Left renal cortex interstitium (tissue), 4 donors: ENCODE results near the gene NXPE3. TPM values are rescaled to one million over a fixed set of nuclear protein-coding genes. Genes with fewer than 3 reads are reported as not detected.

ENCODE experiments used
- DNase-seq, 4 donors: peaks; one replicate each; pipeline ENCODE4 v3.0.0-alpha.2; 2013; ENCODE audit warnings: low read depth in 4 of 4, low spot score in 2 of 4, missing footprints in 1 of 4
- polyA plus RNA-seq, 4 donors: library from polyadenylated mRNA; unstranded; fragments of 120-200 nt; gene quantifications; one replicate each; pipeline ENCODE4 v1.2.1, GENCODE V29; 2013; ENCODE audit not compliant: insufficient read length in 4 of 4

The NXPE3 gene
- polyA plus RNA-seq, 4 donors = 5.4 to 7.8 (median 6.6) TPM

DNA sequence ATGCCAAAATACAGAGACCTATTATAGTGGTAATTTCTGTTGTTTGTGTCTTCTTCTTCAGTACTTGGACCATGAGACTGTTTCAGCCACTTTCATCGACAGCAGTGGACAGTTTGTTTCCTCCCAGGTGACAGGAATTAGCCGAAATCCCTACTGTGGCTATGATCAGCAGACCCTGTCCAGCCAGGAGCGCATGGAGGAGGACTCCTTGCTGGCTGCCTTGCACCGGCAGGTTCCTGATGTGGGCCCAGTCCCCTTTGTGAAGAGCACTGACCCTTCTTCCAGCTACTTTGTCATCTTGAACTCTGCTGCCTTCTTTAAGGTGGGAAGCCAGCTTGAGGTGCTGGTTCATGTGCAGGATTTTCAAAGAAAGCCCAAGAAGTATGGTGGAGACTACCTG, 22.2 kb downstream of the NXPE3 start:
- DNase-seq = no peak

DNA sequence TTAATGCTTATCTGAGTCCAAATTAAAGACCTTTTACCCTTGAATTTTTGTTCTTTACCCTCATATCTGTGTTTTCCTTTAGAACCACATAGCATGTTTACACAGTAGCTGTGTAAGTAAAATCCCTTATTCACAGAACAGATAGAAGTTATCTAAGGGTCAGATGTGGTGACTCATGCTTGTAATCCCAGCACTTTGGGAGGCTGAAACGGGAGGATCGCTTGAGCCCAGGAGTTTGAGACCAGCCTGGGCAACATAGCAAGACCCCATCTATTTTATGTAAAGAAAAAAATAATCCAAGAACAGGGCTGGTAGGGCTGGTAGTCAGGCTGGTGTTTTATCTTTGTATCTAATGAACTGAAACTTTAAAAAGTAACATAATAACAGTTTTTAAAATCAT, 23.2 kb downstream of the NXPE3 start:
- no peak for DNase-seq

GRCh38 chr3:101803173-101803782, 24.3 kb downstream of the NXPE3 start:
- DNase-seq = peak in 1 of 4 donors; percentile 55

DNA sequence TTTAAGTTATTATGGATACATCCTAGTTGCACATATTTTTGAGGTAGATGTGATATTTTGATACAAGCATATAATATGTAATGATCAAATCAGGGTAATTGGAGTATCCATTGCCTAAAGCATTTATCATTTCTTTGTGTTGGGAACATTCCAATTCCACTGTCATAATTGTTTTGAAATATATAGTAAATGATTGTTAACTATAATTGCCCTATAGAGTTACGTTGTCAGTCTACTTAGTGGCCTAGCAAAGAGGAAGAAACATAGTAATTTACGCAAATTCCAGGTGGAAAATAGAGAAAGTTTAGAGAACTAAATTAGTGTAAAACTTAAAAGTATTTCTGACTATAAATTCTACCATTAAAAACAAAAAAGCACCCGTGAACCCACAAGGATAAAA, 24.9 kb downstream of the NXPE3 start:
- no peak for DNase-seq

DNA sequence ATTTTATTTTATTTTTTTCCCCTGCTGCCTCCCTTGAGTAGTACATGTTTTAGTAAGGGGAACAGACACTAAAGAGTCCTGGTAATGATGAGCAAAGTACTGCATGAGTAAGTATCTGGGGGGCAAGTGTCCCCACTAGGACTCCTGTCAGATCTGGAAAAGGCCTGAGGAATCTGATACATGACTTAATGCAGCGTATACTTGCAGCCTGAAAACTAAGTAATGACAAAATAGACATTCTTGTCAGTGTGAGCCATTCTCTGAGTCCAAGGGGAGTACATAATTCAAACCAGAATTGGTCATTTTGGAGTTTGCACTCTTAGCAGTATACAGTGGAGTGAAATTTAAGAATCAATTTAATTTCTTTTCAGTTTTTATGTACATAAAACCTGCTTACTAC, 27.5 kb downstream of the NXPE3 start:
- no peak for DNase-seq

- no peak for DNase-seq
These were observed 28.9 kb downstream of the NXPE3 start for GRCh38 chr3:101807888-101808287.

- DNase-seq = no peak
These were observed 30.4 kb downstream of the NXPE3 start for GRCh38 chr3:101809178-101810021.

DNA sequence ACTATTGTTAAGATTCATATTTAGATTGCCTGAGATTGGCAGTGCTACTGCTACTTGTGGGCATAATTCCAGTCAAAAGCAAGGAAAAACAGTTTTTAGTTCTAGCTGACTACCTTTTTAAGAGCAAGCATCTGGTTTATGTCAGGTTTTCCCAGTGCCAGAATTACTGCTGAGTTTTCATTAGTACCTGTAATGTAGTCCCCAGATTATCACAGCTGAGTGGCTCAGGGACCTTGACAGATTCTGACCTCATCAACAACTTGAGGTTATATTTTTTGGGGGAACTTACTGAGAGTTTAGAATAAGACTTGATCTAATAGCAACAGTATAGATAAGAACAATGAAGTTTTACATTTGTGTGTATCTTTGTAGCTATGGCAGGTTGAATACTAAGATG, 31.0 kb downstream of the NXPE3 start:
- DNase-seq = no peak

DNA sequence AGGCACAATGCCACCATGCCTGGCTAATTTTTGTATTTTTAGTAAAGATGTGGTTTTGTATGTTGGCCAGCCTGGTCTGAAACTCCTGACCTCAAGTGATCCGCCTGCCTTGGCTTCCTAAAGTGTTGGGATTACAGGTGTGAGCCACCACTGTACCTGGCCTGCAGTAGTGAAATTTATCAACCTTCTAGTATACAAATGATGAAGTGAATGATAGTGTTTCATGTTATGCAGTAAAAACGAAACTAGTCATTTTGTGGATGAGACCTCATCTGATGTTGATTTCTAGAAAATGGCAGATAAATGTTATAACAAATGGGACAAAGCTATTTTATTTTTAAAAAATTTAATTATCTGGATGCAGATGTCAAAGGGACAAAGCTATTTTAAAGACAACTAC, 32.9 kb downstream of the NXPE3 start:
- DNase-seq = no peak

DNA sequence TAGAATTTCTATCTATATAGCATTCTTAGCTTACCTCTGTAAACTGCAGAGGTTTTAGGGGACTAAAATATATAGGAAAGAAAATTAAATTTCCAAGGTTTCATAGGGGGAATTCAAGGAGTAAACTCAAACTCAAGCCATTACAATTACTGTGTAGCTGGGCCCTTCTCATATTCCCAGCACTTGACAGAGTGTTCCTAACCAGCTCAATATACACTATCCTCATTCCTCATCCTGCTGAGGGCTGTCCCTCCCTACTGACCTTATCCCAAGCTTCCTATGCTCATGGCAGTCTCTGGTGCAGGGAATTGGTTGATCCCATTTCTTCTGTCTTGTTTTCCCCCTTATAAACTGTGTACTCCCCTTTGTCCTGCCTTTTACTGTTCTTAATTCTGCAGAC, 33.9 kb downstream of the NXPE3 start:
- DNase-seq = no peak

DNA sequence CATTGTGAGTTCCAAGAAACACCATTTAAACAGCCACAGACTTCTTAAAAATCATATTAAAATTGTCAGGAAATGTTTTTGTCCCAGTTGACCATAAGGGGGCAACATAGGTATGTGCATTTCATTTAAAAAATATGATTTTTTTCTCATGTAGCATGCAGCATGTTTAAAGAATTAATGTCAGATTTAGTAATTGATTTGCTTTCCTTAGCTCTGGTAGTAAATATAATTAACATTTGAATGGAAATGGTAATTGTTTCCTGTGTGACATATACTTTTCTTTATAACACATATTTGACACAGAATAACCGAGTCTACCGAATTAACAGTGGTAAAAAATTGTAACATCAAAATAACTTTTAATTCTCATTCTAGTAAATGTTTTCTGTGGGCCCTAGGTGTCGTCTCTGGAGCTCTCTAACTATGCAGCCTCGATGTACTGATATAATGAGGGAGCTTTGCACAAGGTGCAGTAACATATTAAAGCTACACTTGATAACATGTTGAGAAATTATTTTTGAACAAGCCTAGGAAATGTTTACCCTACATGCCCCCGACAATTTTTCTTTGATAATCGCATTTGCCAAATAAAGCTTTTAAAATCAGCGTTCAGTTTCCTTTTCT, 34.9 kb downstream of the NXPE3 start:
- no peak for DNase-seq

GRCh38 chr3:101814835-101815234, 35.8 kb downstream of the NXPE3 start:
- DNase-seq = no peak

DNA sequence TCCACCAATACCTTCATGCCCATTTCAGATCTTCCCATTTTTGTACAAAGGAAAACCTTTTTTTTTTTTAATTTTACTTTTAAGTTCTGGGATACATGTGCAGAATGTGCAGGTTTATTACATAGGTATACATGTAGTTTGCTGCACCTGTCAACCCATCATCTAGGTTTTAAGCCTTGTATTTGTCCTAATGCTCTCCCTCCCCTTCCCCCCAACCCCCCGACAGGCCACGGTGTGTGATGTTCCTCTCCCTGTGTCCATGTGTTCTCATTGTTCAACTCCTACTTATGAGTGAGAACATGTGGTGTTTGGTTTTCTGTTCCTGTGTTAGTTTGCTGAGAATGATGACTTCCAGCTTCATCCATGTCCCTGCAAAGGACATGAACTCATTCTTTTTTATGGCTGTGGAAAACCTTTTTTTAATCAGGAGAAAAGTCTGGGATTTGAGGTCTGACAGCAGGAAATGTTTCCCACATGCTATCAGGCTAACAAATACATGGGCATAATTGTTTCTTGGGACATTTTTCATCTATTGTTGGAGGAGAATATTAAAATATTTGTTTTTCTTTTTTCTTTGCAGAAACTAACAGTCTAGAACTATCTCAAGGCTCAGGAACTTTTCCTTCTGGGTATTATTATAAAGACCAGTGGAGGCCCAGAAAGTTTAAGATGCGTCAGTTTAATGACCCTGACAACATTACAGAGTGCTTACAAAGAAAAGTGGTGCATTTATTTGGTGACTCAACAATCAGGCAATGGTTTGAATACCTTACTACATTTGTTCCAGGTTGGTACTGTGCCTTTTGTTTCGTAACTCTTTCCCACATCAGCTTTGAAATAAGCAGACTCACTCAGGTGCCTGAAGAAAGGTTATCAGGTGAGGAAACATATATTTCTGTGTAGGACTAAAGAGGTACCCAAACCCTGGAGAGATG, 37.5 kb downstream of the NXPE3 start:
- no peak for DNase-seq

- no peak for DNase-seq
These were observed 39.0 kb downstream of the NXPE3 start for GRCh38 chr3:101817992-101818391.

- no peak for DNase-seq
These were observed 40.7 kb downstream of the NXPE3 start for GRCh38 chr3:101819649-101820206.

DNA sequence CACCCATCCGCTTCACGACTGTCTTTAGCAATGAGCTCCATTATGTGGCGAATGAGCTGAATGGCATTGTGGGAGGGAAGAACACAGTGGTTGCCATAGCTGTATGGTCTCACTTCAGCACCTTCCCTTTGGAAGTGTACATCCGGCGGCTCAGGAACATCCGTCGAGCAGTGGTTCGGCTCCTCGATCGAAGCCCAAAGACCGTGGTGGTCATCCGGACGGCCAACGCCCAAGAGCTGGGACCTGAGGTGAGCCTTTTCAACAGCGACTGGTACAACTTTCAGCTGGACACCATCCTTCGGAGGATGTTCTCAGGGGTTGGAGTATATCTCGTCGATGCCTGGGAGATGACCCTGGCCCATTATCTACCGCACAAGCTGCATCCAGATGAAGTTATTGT, 42.5 kb downstream of the NXPE3 start:
- DNase-seq = no peak

DNA sequence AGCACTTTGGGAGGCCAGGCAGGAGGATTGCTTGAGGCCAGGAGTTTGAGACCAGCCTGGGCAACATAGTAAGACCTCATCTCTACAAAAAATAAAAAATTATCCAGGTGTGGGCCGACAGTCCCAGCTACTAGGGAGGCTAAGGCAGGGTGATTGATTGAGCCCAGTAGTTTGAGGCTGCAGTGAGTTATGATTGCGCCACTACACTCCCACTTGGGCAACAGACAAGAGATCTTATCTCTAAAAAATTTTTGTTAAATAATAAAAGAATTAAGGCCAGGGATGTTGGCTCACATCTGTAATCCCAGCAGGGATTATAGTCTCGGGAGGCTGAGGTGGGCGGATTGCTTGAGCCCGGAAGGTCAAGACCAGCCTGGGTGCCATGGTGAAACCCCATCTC, 44.5 kb downstream of the NXPE3 start:
- DNase-seq = no peak

DNA sequence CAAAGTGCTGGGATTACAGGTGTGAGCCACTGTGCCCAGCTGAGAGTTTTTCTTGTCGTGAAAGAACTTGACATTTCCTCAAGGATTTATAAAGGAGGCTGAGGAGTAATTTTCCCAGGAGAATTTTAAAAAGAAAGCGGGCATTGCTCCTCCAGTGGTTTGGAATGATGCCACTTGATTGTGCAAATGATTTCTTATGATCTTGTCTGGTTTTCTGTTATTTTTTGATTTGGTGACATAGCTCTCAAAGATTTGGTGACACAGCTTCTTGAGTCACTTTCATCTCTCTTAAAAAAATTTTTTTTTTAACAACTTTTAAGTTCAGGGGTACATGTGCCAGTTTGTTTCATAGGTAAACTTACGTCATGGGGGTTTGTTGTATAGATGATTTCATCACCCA, 45.7 kb downstream of the NXPE3 start:
- no peak for DNase-seq

DNA sequence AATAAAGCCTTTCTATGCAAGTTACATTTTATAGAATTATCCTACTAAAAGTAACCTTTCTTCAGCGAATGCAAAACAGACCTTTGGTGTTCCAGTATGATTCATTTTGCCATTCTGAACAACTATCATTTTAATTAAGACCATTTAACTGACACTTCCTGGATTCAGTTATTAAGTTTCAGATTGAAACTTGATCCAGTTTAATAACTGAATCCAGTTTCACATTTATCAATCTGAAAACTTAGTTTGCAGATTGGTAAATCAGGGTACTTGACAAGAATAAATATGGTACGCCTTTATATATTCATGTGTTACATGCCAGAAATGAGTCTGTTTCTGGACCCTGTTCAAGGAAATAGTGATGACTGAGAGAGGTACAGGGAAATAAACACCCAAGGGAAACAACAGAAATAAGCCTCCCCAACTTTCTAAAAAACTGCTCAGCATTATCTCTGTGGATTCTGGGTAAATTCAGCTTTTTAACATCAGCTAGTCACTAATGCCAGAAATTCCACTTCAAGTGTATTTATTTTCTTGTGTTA, 47.0 kb downstream of the NXPE3 start:
- no peak for DNase-seq
